GM19372 (cell line): ENCODE results near the gene FTCD.
"Not testable (repeated sequence)": the region's sequence is repeated elsewhere in the genome, so short reads cannot be mapped to it uniquely, and the experiment has no call there.

ENCODE experiments used
- ATAC-seq: cut with Tn5 transposase; IDR thresholded peaks from one replicate; pipeline ENCODE4 v1.9.1; 2021; ENCODE audit warnings: mild to moderate bottlenecking, low read depth, moderate library complexity; ENCODE audit not compliant: unreplicated experiment

FTCD gene, protein sequence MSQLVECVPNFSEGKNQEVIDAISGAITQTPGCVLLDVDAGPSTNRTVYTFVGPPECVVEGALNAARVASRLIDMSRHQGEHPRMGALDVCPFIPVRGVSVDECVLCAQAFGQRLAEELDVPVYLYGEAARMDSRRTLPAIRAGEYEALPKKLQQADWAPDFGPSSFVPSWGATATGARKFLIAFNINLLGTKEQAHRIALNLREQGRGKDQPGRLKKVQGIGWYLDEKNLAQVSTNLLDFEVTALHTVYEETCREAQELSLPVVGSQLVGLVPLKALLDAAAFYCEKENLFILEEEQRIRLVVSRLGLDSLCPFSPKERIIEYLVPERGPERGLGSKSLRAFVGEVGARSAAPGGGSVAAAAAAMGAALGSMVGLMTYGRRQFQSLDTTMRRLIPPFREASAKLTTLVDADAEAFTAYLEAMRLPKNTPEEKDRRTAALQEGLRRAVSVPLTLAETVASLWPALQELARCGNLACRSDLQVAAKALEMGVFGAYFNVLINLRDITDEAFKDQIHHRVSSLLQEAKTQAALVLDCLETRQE

GRCh38 chr21:46155514-46156377, at the start of gene FTCD:
FTCD (minus strand) TSS chr21:46155579; CDS start chr21:46155523, 56 bp downstream.
- ATAC-seq, result no peak

- ATAC-seq, result no peak
Measured at GRCh38 chr21:46205166-46205565, 49.8 kb upstream of the FTCD start.

DNA sequence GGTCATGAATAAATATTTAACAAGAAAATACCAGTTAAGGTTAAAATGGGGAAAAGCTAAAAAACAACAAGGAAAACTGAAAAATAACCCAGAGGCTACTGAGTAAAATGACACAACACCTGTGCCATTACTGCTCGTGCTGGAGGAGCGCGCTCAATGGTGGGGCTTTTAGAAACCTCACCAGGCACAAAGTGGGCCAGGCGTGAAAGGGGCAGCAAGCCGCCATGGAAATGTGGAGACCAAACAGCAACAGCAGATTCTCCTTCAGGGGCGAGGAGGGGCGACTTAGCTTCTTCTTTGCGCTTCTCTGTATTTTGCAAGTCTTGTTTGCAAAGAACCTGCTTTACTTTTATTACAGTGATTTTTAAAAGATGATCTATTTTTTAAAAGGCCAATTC, 47.8 kb upstream of the FTCD start:
- no peak for ATAC-seq

- no peak for ATAC-seq
Measured at GRCh38 chr21:46202592-46203202, 47.3 kb upstream of the FTCD start.

DNA sequence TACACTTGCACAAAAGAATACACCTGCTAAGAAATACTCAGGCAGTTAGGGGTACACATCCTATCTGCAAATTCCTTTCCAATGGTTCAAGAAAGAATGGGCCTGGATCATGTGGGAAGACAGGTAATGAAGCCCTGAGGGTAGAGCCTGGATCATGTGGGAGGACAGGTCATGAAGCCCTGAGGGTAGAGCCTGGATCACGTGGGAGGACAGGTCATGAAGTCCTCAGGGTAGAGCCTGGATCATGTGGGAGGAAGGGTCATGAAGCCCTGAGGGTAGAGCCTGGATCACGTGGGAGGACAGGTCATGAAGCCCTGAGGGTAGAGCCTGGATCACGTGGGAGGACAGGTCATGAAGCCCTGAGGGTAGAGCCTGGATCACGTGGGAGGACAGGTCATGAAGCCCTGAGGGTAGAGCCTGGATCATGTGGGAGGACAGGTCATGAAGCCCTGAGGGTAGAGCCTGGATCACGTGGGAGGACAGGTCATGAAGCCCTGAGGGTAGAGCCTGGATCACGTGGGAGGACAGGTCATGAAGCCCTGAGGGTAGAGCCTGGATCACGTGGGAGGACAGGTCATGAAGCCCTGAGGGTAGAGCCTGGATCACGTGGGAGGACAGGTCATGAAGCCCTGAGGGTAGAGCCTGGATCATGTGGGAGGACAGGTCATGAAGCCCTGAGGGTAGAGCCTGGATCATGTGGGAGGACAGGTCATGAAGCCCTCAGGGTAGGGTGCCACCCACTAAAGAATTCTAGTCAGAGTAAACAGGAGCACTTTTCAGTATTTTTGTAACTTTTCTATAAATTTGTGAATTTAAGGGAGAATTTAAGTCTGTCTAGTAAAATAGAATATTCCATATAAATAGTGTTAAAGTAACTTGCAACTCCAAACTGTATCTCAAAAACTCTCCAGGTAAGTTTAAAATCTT, 45.8 kb upstream of the FTCD start:
- ATAC-seq, result not testable (repeated sequence)

- no peak for ATAC-seq
Measured at GRCh38 chr21:46199436-46200373, 44.3 kb upstream of the FTCD start.

DNA sequence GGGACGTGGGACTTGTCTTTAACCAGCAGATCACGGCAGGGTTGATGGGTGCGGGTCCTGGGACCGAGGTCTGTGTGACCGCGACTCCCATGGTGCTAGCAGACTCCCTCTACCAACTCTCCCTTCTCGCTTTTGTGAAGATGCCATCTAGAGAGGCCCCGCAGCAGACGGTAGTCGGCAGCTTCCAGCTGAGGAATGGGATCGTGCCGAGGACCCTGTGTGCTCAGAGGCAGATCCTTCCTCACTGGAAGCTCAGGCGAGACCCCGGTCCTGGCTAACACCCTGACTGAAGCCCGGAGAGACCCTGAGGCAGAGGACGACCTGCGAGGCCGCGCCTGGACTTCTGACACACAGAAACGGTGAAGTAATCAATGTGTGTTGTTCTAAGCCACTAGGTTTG, 41.4 kb upstream of the FTCD start:
- no peak for ATAC-seq

DNA sequence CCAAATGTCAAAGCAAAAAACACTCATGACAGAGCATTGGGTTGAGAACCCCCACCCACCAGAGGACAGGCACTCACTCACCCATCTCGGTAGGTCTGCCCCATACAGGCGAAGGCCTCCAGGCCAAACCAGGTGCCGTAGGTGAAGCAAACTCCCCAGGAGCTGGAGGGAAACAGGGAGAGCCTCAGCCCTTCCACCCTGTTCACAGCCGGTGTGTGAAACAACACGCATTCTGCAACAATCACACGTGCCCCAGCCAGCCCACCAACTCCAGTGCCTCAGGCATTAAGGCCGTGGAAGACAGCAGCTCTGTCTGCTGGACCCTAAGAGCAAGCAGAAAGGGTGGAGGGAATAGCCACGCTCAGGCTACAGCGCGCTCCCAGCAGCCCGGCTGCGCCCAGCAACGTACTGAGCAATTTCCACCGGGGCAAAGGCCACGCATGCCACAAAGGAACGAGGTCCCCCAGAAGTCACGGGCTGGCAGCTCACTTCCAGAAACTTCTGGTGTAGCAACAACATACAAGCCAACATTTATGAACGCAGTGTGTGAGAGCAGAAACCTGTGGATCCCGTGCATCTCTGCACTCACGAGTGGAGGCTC, 40.3 kb upstream of the FTCD start:
- ATAC-seq, result no peak

DNA sequence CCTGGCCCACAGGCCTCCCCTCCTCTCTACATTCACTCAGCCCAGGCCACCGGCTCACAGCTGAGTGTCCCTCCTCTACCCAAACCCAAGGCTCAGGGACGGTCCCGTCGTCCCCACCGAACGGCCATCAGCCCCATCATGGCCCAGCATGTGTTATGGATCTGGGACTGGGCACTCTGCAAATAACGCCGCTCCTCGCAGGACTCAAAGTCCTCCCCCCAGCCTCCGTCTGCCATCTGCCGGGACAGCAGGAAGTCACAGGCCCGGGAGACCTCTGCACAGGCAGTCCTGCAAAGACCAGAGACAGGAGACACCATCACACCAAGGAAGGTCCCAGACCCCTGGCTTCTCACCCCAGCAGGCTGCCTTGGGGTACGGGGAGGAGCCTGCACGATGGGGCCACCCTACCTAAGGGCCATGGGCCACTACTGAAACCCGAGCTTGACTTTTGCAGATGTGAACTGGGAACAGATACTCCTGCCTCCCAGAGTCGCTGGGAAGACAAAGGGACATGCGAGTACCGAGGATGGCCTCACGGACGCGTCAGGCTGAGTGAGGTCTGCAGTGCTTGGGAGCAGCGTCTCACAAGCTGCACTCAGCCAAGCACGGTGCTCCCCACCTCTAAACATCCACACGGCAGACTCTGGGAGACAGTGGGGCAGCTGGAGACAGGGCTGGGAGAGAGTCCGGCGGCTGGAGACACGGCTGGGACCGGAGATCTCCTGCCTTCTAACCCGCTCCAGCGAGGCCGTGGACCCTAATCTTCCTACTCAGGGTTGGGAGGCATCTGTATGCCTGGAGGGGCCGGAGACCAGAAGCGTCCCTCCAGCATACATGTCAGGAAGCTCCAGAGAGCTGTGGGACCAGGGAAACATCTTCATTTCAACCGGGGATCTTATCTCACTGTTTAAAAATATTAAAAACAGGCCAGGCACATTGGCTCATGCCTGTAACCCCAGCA, 39.3 kb upstream of the FTCD start:
- ATAC-seq, result no peak

DNA sequence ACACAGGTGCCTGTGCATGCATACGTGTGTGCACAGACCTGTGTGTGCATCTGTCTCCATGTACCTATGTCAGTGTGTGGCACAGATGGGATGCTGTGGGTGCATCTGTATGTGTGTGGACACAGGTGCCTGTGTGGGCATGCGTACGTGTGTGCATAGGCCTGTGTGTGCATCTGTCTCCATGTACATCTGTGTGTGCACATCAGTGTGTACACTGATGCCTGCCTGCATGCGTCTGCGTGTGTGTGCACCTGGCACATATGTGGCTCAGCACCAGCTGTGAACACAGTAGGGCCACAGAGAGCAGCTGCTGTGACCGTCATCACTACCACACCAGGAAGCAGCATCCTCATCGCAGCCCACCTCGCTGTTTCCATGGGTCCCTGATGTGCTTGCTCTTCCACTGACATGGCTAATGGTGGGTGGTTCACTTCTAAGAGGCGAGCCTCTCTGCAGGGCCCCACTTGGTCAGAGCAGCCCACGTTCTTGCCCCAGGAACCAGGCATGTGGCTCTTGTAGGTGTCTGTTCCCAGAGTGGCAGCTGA, 38.5 kb upstream of the FTCD start:
- ATAC-seq, result no peak

DNA sequence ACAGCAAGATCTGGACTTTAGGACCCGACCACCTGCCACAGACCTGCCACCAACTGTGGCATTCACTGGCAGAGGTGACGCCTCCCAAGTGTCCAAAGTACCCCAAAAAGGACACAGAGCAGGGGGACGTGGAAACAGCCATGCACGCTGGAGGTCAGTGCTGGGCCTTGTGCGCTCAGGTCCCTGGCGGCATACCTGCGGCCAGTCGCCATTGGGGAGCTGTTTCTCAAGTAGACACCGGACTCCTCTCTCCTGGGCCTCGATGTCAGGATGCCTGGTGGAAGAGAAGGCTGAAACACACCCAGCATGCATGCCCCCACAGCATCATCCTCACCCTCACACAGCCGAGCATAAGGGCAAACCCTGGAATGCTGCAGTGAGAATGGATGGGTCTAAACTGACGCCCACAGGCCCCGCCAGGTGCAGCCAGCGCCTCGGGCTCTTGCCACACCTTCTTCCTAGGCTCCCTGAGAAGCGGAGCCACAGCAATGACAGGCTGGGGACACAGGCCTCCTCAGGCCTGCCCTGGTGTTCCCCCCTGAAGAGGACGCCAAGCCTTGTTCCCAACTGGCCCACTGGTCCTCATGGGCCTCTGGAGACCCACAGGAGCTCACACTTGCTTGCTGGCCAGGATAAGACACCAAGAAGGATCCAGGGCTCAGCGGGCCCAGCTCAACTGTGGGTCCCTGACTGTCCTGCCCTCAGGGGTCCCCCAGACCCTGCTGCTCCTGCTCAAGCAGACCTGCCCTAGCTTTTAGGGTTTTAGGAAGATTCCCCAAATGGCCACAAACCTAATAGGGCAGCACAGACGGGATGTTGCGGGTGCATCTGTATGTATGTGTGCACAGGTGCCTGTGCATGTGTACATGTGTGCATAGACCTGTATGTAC, 36.6 kb upstream of the FTCD start:
- ATAC-seq, result no peak

- no peak for ATAC-seq
Measured at GRCh38 chr21:46191257-46191685, 35.9 kb upstream of the FTCD start.

DNA sequence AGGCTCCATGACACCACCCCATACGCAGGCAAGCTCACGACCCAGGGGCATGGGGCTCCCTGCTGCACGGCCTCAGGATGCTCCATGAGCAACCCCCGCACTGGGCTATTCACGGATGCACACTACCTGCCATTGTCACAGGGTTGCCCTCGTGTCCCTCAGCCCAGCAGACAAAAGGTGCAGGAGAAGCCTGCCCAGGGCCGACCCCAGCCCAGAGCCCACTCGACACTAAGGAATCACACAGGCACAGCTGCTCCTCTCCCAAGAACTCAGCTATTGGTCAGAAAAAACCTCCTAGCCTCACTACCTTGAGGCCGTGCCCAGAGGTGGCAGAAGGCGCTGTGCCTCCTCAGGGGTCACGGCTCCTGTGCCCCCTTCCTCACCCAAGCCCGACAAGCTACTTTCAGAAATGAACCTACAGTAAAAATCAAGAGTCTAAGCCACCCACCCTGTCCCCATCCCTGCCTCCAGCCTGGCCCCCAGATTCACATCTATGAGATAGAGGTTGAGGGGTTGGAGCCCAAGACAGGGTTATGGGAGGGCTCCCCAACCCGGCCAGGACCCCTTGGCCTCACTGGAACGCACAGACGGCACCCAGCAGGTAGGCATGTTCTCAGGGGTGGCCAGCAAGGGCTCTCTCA, 35.2 kb upstream of the FTCD start:
- ATAC-seq, result no peak

GRCh38 chr21:46189959-46190490, 34.6 kb upstream of the FTCD start:
- ATAC-seq, result no peak
